GM18526 (cell line): ENCODE measurements around the gene LRRC56.

Source experiments
- POLR2A ChIP-seq: IDR thresholded peaks from 3 replicates; pipeline ENCODE4 v1.6.1; 2011; ENCODE audit not compliant: insufficient read length; ENCODE audit errors: extremely low read depth

The LRRC56 gene

DNA sequence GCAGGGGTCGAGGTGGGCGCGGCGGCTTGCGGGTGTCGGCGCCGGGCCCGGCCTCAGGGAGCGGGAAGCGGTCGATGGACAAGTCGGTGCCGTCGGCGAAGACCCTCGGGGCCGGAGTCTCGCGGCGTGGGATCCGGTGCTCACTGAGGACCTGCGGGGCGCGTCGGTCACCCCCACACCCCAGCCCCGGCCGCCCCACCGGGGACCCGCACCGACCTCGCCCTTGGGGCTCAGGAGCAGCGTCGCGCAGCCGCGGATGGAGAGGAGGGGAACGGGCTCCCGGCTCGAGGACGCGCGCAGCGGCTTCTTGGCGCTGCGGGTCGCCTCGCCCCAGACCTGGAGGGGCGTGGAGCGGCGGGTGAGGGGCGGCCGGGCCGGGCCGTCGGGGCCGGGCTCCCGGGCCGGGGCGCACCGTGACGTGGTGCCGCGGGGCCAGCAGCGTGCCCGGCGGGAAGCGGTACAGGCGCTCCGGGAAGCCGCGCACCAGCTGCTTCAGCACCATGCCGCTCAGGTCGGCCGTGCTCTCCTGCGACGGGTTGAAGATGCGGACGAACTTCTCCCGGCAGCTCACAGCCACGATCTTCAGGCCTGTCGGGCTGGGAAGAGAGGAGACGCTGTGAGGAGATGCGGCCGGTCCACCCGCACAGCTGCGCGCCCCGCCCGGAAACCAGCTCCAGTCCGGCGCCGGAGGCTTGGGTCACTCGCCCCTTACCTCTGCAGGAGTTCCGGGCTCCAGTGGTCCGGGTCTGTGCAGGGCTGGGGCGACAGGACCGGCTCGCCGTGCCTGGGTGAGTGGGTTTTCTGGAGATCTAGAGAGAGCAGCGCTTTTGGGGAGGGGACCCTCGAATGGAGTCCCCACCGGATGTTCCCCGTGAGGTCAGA lies 18.7 kb downstream of the LRRC56 start:
- TF ChIP-seq POLR2A: no peak

DNA sequence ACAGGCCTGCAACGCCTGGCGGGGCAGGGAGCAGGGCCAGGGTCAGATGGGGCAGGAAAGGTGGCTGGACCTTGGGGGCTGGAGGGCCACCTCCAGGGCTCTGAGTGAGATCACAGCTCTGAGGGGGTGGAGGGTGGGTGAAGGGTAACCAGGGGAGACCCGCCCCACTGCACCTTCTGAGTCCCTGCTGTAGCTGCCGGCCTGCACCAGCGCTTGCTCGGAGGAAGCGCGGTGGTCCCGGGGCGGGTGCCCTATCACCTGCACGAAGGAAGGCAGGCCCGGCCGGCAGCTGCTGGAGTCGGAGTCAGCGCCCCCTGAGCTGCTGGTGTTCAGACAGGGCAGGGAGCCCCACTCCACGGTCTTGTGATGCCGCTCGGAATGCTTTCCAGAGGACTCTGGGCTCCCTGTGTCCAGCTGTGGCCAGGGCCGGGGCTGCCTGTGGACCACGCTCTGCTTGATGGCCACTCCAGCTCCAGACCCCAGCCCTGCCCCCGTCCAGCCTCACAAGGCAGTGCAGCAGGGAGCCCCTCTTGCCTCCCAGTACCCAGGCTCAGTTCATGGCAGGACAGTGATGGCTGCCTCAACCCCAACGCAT lies 19.4 kb downstream of the LRRC56 start:
- TF ChIP-seq POLR2A: no peak

DNA sequence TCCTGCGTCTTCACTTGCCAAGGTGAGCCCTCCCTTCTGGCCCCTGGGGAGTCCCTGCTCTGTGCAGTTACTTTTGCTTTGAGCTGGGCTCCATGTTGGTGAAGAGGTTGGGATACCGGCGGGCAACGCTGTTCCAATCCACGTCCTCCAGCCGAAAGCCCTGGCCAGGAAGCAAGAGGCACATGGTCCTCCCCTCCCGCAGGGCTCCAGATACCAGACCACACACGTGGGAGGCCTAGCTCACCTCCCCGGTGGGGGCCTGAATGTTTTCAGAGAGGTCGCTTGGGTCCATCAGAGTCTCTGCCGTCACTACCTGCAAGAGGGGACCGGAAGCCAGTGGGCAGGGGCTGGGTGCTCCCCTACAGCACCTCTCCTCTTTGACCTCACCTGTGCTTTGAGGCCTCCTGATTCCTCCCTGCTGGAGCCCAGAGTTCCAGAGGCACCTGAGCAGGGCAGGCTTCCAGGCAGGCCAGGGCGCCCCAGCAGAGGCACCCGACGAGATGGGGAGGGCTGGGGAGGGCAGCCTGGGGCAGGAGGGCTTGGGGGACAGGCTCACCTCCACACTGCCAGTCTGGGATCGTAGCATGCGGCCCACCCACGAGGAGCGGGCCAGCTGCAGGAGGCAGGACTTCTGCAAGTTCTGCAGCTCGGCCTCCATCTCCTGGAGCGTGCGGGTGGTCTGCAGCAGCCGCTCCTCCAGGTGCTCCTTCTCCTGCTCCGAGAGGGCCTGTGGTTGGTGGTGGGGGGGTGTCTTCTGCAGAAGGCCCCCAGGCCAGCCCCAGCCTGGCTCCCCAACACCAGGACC lies 20.2 kb downstream of the LRRC56 start:
- no peak for TF ChIP-seq POLR2A

DNA sequence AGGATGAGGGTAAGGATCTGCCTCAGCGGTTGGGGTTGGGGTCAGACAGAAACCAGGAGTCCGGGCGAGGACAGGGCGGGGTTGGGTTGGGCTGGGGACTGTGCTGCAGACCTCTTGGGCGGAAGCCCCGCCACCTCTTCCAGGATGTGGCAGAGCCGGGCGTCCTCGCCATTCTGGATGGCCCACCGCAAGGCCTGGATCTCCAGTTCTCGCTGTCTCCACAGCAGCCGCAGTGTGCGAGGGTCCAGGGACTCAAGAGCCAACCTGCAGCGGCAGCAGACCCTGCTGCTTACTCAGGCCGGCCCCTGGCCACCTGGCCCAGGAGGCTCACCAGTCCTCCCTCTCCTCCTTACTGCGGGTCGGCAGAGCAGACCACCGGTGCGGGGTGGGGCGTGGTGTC lies 21.2 kb downstream of the LRRC56 start:
- TF ChIP-seq POLR2A: no peak

DNA sequence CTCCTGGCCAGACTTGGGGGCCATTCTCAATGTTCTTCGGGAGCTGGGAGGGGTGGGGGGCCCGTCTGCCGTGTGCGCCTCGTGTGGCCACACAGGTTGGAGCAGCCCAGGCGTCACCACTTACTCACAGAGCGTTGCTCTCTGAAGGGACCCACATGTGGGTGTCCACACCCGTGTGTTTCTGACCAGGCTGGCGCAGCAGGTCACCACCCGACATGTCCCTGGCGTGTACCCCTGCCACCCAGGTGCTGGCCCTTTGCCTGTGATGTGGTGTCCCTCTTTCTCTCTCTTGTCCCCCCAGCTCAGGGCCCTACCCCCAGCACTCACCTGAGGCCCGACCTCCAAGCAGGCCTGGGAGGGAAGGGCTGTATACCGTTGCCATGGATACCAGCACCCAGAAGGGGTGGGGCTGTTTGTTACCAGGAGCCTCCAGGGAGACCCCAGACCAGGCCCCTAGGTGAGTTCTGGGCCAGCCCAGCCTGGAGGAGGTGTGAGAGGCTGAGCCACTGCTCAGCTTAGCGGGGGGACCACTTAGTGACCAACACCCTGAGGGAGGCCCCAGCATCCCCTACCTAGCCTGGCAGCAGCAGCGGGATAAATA lies 21.8 kb downstream of the LRRC56 start:
- TF ChIP-seq POLR2A: no peak

DNA sequence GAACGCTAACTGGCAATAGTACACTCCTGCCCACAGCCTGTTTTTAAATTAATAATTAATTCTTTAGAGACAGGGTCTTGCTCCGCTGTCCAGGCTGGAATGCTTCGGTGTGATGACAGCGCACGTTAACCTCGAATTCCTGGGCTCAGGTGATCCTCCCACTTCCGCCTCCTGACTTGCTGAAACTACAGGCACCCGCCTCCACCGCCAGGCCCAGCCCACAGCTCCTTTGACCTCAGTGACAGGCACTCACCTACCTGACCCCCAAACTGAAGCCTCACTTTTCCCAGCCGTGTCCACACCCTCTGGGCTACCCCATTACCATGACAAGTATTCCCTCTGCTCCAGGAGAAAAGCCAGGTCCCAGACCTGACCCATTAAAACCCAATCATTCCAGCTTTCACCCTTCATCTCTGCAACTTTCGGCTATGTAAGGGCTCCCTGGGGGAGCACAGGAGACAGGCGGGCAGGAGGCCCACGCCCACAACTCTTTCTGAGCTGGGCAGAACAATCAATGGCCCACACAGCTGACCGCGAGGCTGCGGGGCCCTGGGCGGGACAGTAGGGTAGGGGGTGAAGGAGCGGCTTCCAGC lies 22.5 kb downstream of the LRRC56 start:
- TF ChIP-seq POLR2A: no peak

DNA sequence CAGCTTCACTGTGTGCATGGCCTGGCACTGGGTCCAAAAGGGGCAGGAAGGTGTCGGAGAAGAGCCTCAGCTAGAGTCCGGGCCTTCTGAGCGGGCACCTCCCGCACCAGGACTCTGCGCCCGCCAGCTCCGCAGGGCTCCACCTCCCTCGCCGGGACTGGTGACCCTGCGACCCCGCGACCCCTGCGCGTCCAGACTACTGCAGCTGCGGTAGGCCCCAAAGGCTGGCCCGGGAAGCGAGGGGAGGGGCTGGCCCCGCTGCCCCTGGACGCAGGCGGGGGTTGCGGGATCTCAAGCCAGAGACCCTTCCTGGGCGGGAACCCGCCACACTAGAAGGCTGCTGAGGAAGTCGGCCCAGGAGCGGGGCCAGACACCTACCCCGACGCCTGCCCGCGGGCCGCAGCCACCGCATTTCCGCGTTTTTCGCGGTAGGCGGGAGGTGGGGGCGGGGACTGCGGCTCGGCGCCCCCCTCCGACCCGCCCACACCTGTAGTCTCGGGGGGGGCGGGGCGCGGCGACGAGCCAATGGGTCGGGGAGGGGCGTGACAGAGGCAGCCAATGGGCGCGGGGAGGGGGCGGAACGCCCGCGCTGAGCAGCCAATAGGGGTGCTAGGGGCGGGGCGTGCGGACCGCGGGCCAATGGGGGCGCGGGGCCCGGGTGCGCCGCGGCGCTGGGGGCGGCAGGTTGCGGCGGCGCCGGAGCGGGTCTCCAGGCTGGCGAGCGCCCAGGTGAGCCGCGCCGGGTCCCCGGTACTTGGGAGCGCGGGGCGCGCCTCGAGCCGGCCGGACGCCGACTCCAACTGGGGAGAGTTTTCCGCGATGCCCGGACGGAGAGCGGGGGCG lies 23.2 kb downstream of the LRRC56 start, which contains the start of the genes LMNTD2 and RASSF7:
TSS of gene LMNTD2 (minus strand) at position 434 of the 843 bp plus-strand sequence. CDS start at position 412, 22 bp downstream.
TSS of gene RASSF7 (plus strand) at position 666 of the 843 bp plus-strand sequence. CDS start 799 bp downstream, outside the sequence.
- peak; percentile 76 for TF ChIP-seq POLR2A

DNA sequence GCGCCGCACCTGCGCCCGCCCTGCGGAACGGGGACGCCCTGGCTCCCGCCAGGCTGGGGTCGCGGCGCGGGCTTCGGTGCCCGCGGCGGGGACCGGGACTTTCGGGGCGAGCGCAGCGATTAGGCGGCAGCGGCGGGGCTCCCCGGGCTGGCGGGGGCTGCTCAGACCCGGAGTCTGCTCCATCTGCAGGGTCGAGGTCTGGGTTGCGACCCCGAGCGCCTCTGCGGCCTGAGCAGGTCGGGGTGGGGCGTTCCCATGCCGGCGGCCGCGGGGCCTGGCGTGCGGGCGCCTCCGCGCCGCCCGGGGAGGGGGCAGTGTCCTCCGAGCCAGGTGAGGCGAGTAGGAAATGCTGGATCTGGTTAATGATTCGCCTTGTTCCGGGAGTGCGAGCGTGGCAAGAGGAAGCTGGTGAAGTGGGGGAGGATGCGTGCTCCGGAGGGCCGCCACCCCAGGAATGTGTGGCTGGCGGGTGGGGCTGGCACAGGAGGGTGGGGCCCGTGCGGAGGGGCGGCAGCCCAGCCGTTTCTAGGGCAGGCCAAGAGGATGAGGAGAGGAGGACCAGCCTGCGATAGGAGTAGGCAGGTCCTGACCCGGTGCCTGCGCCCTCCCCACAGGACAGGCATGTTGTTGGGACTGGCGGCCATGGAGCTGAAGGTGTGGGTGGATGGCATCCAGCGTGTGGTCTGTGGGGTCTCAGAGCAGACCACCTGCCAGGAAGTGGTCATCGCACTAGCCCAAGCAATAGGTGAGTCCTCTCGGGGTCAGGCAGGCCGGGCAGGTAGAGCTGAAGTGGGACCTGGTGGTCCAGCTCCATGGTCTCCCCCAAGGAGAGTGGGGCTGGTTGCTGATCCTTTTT lies 24.0 kb downstream of the LRRC56 start:
- TF ChIP-seq POLR2A: no peak

DNA sequence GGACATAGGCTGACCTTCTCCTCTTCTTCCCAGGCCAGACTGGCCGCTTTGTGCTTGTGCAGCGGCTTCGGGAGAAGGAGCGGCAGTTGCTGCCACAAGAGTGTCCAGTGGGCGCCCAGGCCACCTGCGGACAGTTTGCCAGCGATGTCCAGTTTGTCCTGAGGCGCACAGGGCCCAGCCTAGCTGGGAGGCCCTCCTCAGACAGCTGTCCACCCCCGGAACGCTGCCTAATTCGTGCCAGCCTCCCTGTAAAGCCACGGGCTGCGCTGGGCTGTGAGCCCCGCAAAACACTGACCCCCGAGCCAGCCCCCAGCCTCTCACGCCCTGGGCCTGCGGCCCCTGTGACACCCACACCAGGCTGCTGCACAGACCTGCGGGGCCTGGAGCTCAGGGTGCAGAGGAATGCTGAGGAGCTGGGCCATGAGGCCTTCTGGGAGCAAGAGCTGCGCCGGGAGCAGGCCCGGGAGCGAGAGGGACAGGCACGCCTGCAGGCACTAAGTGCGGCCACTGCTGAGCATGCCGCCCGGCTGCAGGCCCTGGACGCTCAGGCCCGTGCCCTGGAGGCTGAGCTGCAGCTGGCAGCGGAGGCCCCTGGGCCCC lies 24.8 kb downstream of the LRRC56 start:
- TF ChIP-seq POLR2A: no peak

DNA sequence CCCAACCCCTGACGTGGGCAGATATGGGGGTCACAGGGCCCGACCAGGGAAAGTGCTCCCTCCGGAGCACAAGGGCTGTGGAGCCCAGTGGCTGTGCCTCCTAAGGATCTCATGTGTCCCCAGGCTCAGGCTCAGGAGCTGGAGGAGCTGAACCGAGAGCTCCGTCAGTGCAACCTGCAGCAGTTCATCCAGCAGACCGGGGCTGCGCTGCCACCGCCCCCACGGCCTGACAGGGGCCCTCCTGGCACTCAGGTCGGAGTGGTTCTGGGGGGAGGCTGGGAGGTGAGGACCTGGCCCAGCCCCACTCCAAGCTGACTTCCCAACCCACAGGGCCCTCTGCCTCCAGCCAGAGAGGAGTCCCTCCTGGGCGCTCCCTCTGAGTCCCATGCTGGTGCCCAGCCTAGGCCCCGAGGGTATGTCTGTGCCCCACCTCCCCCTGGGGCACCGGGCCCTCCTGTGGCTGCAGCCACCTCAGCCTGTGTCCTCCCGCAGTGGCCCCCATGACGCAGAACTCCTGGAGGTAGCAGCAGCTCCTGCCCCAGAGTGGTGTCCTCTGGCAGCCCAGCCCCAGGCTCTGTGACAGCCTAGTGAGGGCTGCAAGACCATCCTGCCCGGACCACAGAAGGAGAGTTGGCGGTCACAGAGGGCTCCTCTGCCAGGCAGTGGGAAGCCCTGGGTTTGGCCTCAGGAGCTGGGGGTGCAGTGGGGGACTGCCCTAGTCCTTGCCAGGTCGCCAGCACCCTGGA lies 25.9 kb downstream of the LRRC56 start:
- no peak for TF ChIP-seq POLR2A

DNA sequence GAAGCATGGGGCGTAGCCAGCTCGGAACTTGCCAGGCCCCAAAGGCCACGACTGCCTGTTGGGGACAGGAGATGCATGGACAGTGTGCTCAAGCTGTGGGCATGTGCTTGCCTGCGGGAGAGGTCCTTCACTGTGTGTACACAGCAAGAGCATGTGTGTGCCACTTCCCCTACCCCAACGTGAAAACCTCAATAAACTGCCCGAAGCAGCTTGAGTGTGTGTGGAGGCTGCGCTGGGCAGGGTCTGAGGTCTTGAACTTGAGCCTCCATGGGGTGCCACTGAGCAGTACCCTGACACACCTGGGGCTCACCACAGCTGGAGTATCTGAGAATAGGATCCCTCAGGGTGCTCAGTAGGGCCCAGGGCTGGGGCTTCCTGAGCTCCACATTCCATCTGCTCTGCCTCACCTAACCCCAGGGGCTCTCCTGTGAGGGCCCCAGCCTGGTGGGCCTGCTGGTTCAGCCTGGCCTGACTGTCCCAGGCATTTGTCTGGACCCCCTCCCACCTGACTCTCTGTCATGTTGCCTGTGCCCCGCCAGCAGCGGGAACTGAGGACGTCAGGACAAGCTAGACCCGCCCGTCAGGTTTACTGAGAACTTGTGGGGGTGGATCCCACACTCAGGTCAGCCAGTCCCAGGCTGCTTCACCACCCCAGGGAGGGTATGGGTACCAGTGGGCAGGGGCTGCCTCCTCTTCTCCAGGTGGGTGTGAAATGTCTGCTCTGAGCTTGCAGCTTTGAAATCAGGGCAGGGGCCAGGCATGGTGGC lies 26.7 kb downstream of the LRRC56 start:
- TF ChIP-seq POLR2A: no peak
